Right kidney (tissue), 1 donor: Measurements from ENCODE around the gene STAB1.
"Not testable (repeated sequence)": the region's sequence is repeated elsewhere in the genome, so short reads cannot be mapped to it uniquely, and the experiment has no call there.

ENCODE experiments used
- DNase-seq: peaks from one replicate; pipeline ENCODE4 v3.0.0-alpha.2; 2016

Gene STAB1

GRCh38 chr3:52523386-52524257, 28.5 kb downstream of the STAB1 start:
- no peak for DNase-seq

- no peak for DNase-seq
These were observed 29.2 kb downstream of the STAB1 start for GRCh38 chr3:52524258-52524751.

- DNase-seq: no peak
These were observed 29.9 kb downstream of the STAB1 start for GRCh38 chr3:52524752-52525679.

- no peak for DNase-seq
These were observed 30.8 kb downstream of the STAB1 start for GRCh38 chr3:52525680-52526561.

GRCh38 chr3:52526671-52527038, 31.5 kb downstream of the STAB1 start:
- not testable (repeated sequence) for DNase-seq

GRCh38 chr3:52527039-52527731, 32.0 kb downstream of the STAB1 start:
- DNase-seq: no peak

GRCh38 chr3:52527732-52528585, 32.8 kb downstream of the STAB1 start:
- DNase-seq: no peak

- no peak for DNase-seq
These were observed 33.6 kb downstream of the STAB1 start for GRCh38 chr3:52528586-52529375.

- no peak for DNase-seq
These were observed 34.5 kb downstream of the STAB1 start for GRCh38 chr3:52529376-52530333.

- DNase-seq: no peak
These were observed 36.0 kb downstream of the STAB1 start for GRCh38 chr3:52530918-52531826.

- no peak for DNase-seq
These were observed 36.9 kb downstream of the STAB1 start for GRCh38 chr3:52531860-52532516.

- DNase-seq: no peak
These were observed 37.3 kb downstream of the STAB1 start for GRCh38 chr3:52532517-52532837.

GRCh38 chr3:52532838-52533622, 37.9 kb downstream of the STAB1 start:
- DNase-seq: peak; percentile 67

GRCh38 chr3:52533623-52534280, 38.6 kb downstream of the STAB1 start, which contains the start of gene NT5DC2:
Gene NT5DC2 (minus strand): TSS chr3:52533857. CDS start chr3:52533737, 120 bp downstream.
- DNase-seq: peak; percentile 90
